ENCODE data around the gene HPCAL1.

- TF ChIP-seq CTCF (IDR thresholded peaks at IDR 0.05) (no peak), POLR2A (IDR thresholded peaks at IDR 0.05) (no peak)
Measured at GRCh38 chr2:10329580-10329879, 26.8 kb downstream of the HPCAL1 start.

Data from testis (tissue), 2 donors.